Motor neuron (in vitro differentiated cells): ENCODE measurements around the gene ESM1. TPM values are rescaled to one million over a fixed set of nuclear protein-coding genes. Genes with fewer than 3 reads are reported as not detected.
"Not testable (repeated sequence)": the region's sequence is repeated elsewhere in the genome, so short reads cannot be mapped to it uniquely, and the experiment has no call there.

Source experiments
- ATAC-seq, 8 experiments: fragments of 200-7000 bp; cut with Tn5 transposase; replicated peaks in 6 of 8; 2 replicates each; pipeline ENCODE4 v1.8.0; 2021; ENCODE audit warnings: mild to moderate bottlenecking in 8 of 8, moderate library complexity in 8 of 8
- H3K27ac ChIP-seq, 2 donors: fragments of 250-450 bp; sonication (Bioruptor Pico); 2 replicates each; pipeline ENCODE4 v1.9.0; 2021; ENCODE audit warnings: antibody characterized with exemption in 2 of 2, mild to moderate bottlenecking in 2 of 2, moderate library complexity in 1 of 2
- H3K4me1 ChIP-seq, 2 donors: fragments of 250-450 bp; sonication (Bioruptor Pico); replicated peaks in 1 of 2; 2 replicates each; pipeline ENCODE4 v1.6.1; 2021; ENCODE audit warnings: antibody characterized with exemption in 2 of 2, mild to moderate bottlenecking in 2 of 2, moderate library complexity in 1 of 2
- H3K4me3 ChIP-seq, 5 donors: fragments of 250-450 bp; sonication (Bioruptor Pico); 2 replicates each; pipeline ENCODE4 v1.9.0; 2021; ENCODE audit warnings: antibody characterized with exemption in 5 of 5, mild to moderate bottlenecking in 5 of 5, moderate library complexity in 4 of 5
- WGBS, 10 experiments: fragments of 450-650 bp; shearing (Covaris generic); methylation state at CpG; one replicate each; pipeline ENCODE4 v1.0.0; 2022; 5-methylcytosine and 5-hydroxymethylcytosine counted together
- in situ Hi-C, 9 experiments: fragments of 400-800 bp; cut with MboI; loops; one replicate each; pipeline ENCODE4 v1.15.0; 2021; ENCODE audit warnings: low sequenced_read_pairs in 9 of 9, low pct_unique_long_range_greater_than_20kb in 2 of 9; ENCODE audit not compliant: unreplicated experiment in 9 of 9
- total RNA-seq, 8 experiments: library from RNA; unstranded; fragments of 300-600 nt; gene quantifications; 2 replicates each; pipeline versions ENCODE4 v1.2.3 to v1.2.4, GENCODE V29; 2022

The ESM1 gene
- total RNA-seq, 8 experiments from 2014 or later = 0.08 to 91.7 (median 0.19) TPM; not detected in 4

- H3K4me3 ChIP-seq, ATAC-seq, H3K4me1 ChIP-seq, H3K27ac ChIP-seq, in situ Hi-C loops: not testable (repeated sequence)
- 83 to 100% (median 95%) methylated on average over 1 of the region's 2 CpGs; no CpG with 5 or more reads in 4 of the 10 experiments for WGBS, 10 experiments
These were observed 16.8 kb upstream of the ESM1 start for GRCh38 chr5:55002166-55002565.

GRCh38 chr5:54997081-54997480 is 11.7 kb upstream of the ESM1 start:
- no peak for ATAC-seq
- WGBS, 10 experiments = 0 to 100% (median 40%) methylated on average over 1 to 2 of the region's 2 CpGs; no CpG with 5 or more reads in 3 of the 10 experiments
- in situ Hi-C loops = no loop called here
- H3K4me1 ChIP-seq = no peaks in the 10 kb centered on the region
- H3K4me3 ChIP-seq = no peak overlapping the region
- no peak overlapping the region for H3K27ac ChIP-seq

- no peak overlapping the region for H3K4me3 ChIP-seq
- no peak overlapping the region for H3K27ac ChIP-seq
- ATAC-seq = no peak
- whole genome bisulfite sequencing, 10 experiments = 25 to 100% (median 52%) methylated on average over 1 to 5 of the region's 5 CpGs; no CpG with 5 or more reads in 2 of the 10 experiments
- in situ Hi-C loops = no loop called here
- no peaks in the 10 kb centered on the region for H3K4me1 ChIP-seq
These were observed 11.1 kb upstream of the ESM1 start for GRCh38 chr5:54996466-54996865.

- 80 to 100% (median 100%) methylated on average over 1 to 3 of the region's 3 CpGs; no CpG with 5 or more reads in 5 of the 10 experiments for WGBS, 10 experiments
- H3K27ac ChIP-seq = no peak overlapping the region
- H3K4me1 ChIP-seq = no peaks in the 10 kb centered on the region
- in situ Hi-C loops = no loop called here
- no peak overlapping the region for H3K4me3 ChIP-seq
- ATAC-seq = no peak
These were observed 9.8 kb upstream of the ESM1 start for GRCh38 chr5:54995168-54995567.

GRCh38 chr5:54994628-54995027 is 9.2 kb upstream of the ESM1 start:
- in situ Hi-C loops = no loop called here
- WGBS, 10 experiments = 32 to 93% (median 69%) methylated on average over 1 to 2 of the region's 2 CpGs; no CpG with 5 or more reads in 3 of the 10 experiments
- no peak for ATAC-seq
- H3K27ac ChIP-seq = no peak overlapping the region
- no peaks in the 10 kb centered on the region for H3K4me1 ChIP-seq
- H3K4me3 ChIP-seq = no peak overlapping the region

- in situ Hi-C loops = no loop called here
- ATAC-seq = no peak
- no peak overlapping the region for H3K27ac ChIP-seq
- no peak overlapping the region for H3K4me3 ChIP-seq
- H3K4me1 ChIP-seq = no peaks in the 10 kb centered on the region
- WGBS, 10 experiments = 20 to 63% (median 54%) methylated on average over 1 to 2 of the region's 2 CpGs; no CpG with 5 or more reads in 2 of the 10 experiments
These were observed 7.9 kb upstream of the ESM1 start for GRCh38 chr5:54993318-54993717.

GRCh38 chr5:54991416-54991815 is 6.0 kb upstream of the ESM1 start:
- 0 to 59% (median 38%) methylated on average over 1 to 3 of the region's 3 CpGs; no CpG with 5 or more reads in 4 of the 10 experiments for WGBS, 10 experiments
- ATAC-seq = no peak
- in situ Hi-C loops = no loop called here

GRCh38 chr5:54990841-54991258 is 5.5 kb upstream of the ESM1 start:
- H3K27ac ChIP-seq = no peak overlapping the region
- 0 to 91% (median 0%) methylated on average over 1 of the region's 1 CpG; no CpG with 5 or more reads in 3 of the 10 experiments for WGBS, 10 experiments
- no peak overlapping the region for H3K4me3 ChIP-seq
- ATAC-seq = peak in 2 of 8 experiments; percentile 61 to 77
- in situ Hi-C loops = no loop called here
- H3K4me1 ChIP-seq = no peaks in the 10 kb centered on the region

More at GRCh38 chr5:54991416-54991815, 6.0 kb upstream of the ESM1 start:
- no peaks in the 10 kb centered on the region for H3K4me1 ChIP-seq
- H3K27ac ChIP-seq = no peak overlapping the region
- no peak overlapping the region for H3K4me3 ChIP-seq

- H3K27ac ChIP-seq = no peak overlapping the region
- no peak overlapping the region for H3K4me3 ChIP-seq
- in situ Hi-C loops = no loop called here
- 29 to 100% (median 70%) methylated on average over 1 to 2 of the region's 2 CpGs; no CpG with 5 or more reads in 2 of the 10 experiments for WGBS, 10 experiments
- ATAC-seq = no peak
- no peaks in the 10 kb centered on the region for H3K4me1 ChIP-seq
These were observed 3.4 kb upstream of the ESM1 start for GRCh38 chr5:54988817-54989216.

- no peak overlapping the region for H3K4me3 ChIP-seq
- in situ Hi-C loops = no loop called here
- 33 to 78% (median 64%) methylated on average over 1 of the region's 1 CpG; no CpG with 5 or more reads in 6 of the 10 experiments for WGBS, 10 experiments
- no peak overlapping the region for H3K27ac ChIP-seq
- no peaks in the 10 kb centered on the region for H3K4me1 ChIP-seq
- ATAC-seq = no peak
These were observed 2.8 kb upstream of the ESM1 start for GRCh38 chr5:54988218-54988617.

GRCh38 chr5:54986269-54986654 is 869 bp upstream of the ESM1 start:
- WGBS, 10 experiments = 45 to 100% (median 88%) methylated on average over 1 to 5 of the region's 5 CpGs; no CpG with 5 or more reads in 2 of the 10 experiments
- H3K4me1 ChIP-seq = no peaks in the 10 kb centered on the region
- H3K4me3 ChIP-seq = no peak overlapping the region
- in situ Hi-C loops = no loop called here
- H3K27ac ChIP-seq = no peak overlapping the region
- no peak for ATAC-seq

- in situ Hi-C loops = no loop called here
- H3K4me1 ChIP-seq = no peaks in the 10 kb centered on the region
- WGBS, 10 experiments = 50 to 92% (median 80%) methylated on average over 2 to 7 of the region's 7 CpGs; no CpG with 5 or more reads in 3 of the 10 experiments
- no peak overlapping the region for H3K27ac ChIP-seq
- no peak for ATAC-seq
- H3K4me3 ChIP-seq = no peak overlapping the region
These were observed 3.5 kb downstream of the ESM1 start for GRCh38 chr5:54981928-54982327.

GRCh38 chr5:54975701-54976100 is 9.7 kb downstream of the ESM1 start:
- in situ Hi-C loops = no loop called here

More at GRCh38 chr5:54975701-54976100, 9.7 kb downstream of the ESM1 start:
- Histone ChIP-seq H3K4me1 (no peaks in the 10 kb centered on the region), H3K27ac (no peak overlapping the region), H3K4me3 (no peak overlapping the region)
- WGBS, 10 experiments = 50 to 100% (median 82%) methylated on average over 1 of the region's 1 CpG; no CpG with 5 or more reads in 4 of the 10 experiments
- no peak for ATAC-seq
